GM10248 (cell line): ENCODE measurements around the gene TRMU.

Source experiments
- CTCF ChIA-PET: fragments of 300-600 bp; sonication (Branson Sonifier 250); formaldehyde crosslinking; extraction: SDS; loops from one replicate; lab custom pipeline; 2021; ENCODE audit warnings: antibody characterized with exemption; lab: Yijun Ruan, JAX
- POLR2A ChIA-PET: fragments of 350-650 bp; sonication (Branson Sonifier 250); formaldehyde crosslinking; extraction: SDS; loops from one replicate; lab custom pipeline; 2020; ENCODE audit warnings: antibody characterized with exemption; lab: Yijun Ruan, JAX
- DNase-seq: peaks from one replicate; pipeline ENCODE4 v3.0.0; 2012; ENCODE audit errors: extremely low spot score
- TF ChIP-seq, protein P1 (sequence below): IDR thresholded peaks from 2 replicates; pipeline ENCODE4 v1.5.1; 2012; ENCODE audit warnings: mild to moderate bottlenecking, low read depth; ENCODE audit errors: extremely low read depth, missing control alignments, control extremely low read depth

The TRMU gene

DNA sequence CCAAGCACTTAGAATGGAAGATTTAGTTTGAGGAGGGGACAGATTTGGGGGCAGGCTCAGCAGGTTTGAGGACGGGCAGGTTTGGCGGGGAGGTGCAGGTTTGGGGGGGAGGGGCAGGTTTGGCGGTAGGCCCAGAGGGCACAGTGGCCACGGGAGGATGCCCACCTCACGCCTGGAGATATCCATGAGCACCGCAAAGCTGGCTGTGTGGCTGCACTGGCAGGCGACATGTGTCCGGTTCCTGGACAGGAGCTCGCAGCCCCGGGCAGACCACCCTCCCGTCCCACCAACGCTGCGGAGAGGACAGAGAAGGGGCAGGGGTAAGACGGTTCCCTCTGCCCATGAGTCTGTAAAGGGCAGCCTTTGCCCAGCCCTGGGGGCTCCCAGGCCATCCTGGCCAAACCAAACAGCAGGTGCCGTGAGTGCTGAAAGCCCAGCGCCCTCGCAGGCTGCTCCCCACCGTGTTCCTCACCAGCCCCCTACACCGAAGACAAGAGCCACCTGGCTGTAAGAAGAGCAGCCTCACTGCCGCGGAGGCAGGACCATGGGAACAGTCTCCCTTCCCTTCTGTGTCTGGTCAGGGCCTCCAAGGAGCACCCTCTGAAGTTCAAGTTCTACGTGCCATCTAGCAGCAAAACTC lies 43.0 kb downstream of the TRMU start:
- TF ChIP-seq, protein P1, sequence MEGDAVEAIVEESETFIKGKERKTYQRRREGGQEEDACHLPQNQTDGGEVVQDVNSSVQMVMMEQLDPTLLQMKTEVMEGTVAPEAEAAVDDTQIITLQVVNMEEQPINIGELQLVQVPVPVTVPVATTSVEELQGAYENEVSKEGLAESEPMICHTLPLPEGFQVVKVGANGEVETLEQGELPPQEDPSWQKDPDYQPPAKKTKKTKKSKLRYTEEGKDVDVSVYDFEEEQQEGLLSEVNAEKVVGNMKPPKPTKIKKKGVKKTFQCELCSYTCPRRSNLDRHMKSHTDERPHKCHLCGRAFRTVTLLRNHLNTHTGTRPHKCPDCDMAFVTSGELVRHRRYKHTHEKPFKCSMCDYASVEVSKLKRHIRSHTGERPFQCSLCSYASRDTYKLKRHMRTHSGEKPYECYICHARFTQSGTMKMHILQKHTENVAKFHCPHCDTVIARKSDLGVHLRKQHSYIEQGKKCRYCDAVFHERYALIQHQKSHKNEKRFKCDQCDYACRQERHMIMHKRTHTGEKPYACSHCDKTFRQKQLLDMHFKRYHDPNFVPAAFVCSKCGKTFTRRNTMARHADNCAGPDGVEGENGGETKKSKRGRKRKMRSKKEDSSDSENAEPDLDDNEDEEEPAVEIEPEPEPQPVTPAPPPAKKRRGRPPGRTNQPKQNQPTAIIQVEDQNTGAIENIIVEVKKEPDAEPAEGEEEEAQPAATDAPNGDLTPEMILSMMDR, result no peak
- DNase-seq, result no peak
- CTCF ChIA-PET, result interaction anchor here (1.5 kb wide), 1 partner anchor 11 kb away, joined by 8 read pairs; no protein-coding TSS in a partner anchor
- POLR2A ChIA-PET, result no interaction called here

DNA sequence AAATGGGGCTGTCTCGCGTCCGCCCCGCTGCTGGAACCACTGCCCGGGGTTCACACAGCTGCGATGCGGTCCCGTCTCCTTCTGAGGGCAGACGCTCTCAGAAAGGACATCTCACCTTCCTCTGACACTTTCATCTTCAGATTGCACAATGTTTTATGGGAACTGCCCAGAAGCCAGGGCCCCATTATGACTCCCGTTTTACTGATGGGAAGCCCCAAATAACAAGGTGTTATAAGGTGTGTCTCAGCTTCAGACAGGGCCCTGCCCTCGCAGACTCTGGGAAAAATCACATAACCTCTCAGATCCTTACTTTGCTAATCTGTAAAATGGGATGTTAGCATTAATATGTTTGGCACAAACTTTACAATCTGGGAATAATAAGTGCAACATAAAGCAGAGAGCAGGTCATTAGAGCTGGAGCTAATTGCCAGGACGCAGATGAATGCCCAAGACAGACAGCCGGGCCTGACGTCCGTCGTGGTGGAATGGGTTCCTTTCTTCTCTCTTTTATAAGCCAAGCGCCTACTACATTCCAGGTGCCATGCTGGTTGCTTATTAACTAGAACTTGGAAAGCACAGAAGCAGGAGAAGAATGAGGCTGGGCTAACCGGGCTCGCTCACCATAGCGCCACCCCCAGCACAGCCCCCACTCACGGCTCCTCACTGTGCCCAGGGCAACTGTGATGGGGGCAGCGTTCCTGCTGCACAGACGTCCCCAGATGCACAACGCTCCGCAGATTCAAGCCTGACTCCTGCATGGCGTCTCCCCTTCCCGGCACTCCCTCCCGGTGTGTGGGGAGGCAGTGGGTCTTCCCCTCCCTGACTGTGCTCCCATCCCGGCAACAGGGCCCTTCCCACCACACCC lies 43.8 kb downstream of the TRMU start:
- no peak for DNase-seq
- TF ChIP-seq, protein P1, result no peak
- ChIA-PET CTCF (interaction anchor here (1.5 to 2.5 kb wide), 2 partner anchors 11 to 12 kb away, joined by 8 read pairs; no protein-coding TSS in a partner anchor), POLR2A (no interaction called here)

DNA sequence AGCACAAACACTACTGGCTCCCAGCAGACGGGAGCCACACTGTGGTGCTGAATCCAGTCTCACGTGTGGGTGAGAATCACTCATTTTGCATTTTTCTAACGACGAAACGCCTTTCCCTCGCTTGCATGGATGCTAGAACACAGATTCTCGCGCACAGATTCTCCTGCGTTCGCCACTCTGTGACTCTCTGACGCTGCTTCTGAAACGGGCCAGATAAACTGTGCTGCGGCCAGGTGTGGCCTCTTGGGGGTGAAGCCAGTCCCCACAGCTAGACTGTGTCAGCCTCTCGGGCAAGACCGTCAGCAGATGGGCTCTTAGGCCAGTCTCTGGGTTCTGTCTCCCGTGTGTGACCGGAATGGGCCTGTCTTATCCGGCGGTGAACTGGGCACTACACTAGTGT lies 44.6 kb downstream of the TRMU start:
- ChIA-PET POLR2A (no interaction called here), CTCF (interaction anchor here (2.5 kb wide), 1 partner anchor 13 kb away, joined by 8 read pairs; no protein-coding TSS in a partner anchor)
- no peak for DNase-seq
- TF ChIP-seq, protein P1, result no peak

DNA sequence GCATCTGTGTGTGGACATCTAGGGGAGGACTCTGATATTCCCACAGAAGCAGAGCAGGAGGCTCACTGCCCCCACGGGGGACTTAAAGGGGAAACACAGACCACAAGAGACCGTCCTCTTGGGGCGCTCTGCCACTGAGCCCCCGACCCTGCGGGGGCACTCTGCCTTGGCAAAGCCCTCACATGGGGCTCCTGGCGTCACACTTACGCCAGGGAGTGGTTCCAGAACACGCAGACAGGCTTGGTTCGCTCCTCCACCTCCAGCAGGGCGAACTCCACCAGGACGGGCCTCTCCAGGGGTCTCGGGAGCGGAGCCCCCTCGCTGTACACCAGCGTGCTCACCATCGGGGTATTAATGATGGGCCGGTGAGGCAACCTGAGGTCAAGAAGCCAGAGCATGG lies 45.1 kb downstream of the TRMU start:
- POLR2A ChIA-PET, result no interaction called here
- CTCF ChIA-PET, result interaction anchor here (2.5 kb wide), 1 partner anchor 13 kb away, joined by 8 read pairs; no protein-coding TSS in a partner anchor

DNA sequence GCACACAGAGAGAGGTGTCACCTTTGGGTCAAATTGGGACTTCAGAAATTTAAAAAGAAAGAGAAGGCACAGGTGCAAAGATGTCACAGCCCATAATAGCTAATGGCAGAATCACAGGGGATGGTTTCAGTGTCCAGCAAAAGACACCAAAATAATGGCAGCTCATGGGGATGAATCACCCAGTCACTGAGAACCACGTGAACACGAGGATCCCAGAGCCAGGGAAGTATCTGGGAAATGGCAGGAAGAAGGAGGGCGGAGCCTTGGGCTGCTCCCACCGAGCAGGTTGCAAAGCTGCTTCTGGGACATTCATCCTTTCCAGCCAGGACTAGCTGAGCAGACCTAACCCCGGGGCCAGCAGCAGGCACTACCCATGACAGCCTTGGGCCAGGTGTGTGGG lies 45.6 kb downstream of the TRMU start:
- POLR2A ChIA-PET, result no interaction called here
- no peak for DNase-seq
- TF ChIP-seq, protein P1, result no peak
- CTCF ChIA-PET, result interaction anchor here (2.5 kb wide), 1 partner anchor 14 kb away, joined by 8 read pairs; no protein-coding TSS in a partner anchor

More for the DNA sequence above, 45.1 kb downstream of the TRMU start:
- no peak for DNase-seq
- TF ChIP-seq, protein P1, result no peak

DNA sequence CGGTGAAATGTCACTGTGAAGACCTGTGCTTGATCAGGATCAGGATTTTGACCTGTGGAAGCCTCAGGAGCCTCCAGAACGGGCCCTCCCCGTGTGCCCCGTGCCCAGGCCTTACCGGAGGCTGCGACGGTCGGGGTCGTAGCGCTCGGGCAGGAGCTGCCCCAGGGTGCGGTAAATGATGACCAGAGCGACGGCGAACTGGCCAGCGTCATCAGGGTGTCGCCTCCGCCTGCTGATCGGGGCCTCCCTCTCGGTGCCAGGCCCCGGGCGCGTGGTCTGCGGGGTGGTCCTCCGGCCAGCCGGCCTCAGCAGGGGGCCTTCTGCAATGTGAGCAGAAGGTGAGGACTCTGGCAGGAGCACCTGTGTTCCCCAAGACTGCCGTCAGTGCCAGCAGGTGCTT lies 46.2 kb downstream of the TRMU start:
- ChIA-PET POLR2A (no interaction called here), CTCF (interaction anchor here (2.5 kb wide), 1 partner anchor 14 kb away, joined by 8 read pairs; no protein-coding TSS in a partner anchor)
- TF ChIP-seq, protein P1, result no peak
- DNase-seq, result no peak
